HG03045 (cell line): ENCODE results near the gene CALCR.

ENCODE experiments used
- ATAC-seq: cut with Tn5 transposase; IDR thresholded peaks from one replicate; pipeline ENCODE4 v1.9.1; 2021; ENCODE audit warnings: mild to moderate bottlenecking, moderate library complexity; ENCODE audit not compliant: unreplicated experiment

The CALCR gene

DNA sequence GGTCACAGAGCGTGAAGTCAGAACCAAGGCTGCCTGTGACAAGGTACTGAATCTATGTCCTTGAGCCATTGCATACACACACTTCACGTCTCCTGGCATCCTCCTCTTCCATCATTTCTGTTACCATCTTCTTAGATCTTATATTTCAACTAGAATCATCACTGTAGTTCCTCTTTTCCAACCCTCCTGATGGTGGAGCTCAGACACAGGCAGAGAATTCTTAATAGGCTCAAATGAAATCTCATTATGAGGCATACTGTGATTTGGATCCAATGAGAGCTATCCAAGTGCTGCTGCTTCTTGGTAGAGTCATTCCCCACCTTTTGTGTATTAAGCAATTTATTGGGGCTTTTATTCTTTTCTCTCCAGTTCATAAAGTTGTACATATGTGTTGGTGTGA, 113.2 kb downstream of the CALCR start:
- ATAC-seq: no peak

DNA sequence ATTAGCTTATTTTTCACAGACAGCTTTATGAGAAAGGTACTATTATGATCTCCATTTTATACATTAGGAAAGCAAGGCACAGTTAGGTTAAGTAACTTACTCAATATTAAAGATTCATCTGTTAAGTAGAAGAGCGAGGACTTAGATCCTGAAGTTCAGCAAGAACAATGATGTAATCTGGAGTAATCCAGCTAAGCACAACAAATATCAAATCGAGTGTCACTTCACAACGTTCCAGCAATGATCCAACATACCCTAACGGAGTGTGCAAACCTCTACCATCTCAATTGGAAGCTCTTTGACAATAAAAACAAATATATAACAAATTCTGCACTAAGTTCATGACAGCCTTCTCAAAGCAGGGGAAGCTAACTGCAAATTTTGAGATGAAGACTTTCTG, 121.3 kb downstream of the CALCR start:
- ATAC-seq: no peak

DNA sequence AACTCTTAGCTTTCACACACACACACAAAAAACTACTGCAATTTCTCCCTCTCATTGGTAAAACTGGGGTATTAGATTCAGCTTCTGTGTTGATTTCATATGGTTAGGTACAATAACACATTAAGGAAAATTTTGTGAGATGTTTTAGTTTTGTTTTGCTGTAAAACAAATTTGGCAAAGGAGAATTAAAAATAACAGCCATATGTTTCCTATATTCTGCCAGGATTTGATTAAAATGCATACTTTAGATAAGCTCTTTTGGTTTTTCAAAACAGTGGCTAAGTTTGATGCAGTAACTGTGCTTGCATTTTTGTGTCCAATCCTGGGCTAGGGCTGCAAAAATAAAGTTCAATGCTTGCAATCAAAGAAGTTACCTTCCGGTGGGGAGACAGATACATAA, 126.3 kb downstream of the CALCR start:
- no peak for ATAC-seq

DNA sequence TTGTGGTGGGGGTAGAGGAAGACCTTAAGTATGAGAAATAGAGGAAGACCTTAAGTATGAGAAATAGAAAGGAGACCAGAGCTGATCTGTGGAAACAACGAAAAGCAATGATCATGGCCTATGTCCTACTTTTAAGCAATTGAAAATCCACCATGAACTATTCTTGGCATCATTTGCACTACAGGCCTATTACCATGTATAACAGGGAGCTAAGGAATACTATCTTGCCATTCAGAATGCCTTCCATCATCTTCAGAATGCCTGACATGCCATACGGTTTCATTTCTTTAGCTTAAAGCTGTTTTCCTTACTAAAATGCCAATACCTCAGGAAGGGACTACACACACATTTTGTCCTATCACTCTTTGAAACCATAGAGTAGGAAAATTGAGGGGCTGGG, 127.0 kb downstream of the CALCR start:
- ATAC-seq: no peak

DNA sequence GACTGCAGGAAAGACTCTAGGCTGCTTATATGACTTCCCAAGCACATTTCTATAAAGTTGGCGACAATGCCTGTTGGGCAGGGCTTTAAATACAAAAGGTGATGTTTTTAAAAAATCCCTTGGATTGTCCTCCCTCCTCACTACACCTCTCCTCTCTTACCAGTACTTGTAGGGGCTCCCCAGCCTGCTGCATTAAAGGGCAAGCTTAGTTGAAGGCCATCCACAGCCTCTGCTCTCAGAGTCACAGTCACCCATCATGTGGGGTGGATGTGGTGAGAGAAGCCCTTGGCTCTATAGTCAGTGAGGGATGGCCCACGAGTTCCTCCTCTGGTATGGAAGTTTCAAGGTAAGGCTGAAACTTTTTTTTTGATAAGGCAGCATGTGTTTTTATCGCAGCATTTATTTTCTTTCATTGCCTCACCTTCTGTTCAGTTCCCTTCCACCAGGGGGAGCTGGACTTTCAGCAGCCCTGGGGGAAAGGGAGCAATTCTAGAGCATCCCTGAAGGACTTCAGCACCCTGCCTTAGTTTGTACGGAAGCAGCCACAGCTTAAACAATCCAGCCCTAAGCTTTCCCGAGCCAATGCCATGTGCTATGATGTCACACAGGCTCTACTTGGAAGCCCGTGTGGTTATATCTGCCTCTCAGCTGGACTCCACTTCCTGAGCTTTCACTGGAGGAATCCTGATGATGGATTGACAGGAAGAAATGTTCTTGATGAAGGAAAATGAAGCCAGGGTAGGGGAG, 131.9 kb downstream of the CALCR start:
- ATAC-seq: peak; percentile 82

DNA sequence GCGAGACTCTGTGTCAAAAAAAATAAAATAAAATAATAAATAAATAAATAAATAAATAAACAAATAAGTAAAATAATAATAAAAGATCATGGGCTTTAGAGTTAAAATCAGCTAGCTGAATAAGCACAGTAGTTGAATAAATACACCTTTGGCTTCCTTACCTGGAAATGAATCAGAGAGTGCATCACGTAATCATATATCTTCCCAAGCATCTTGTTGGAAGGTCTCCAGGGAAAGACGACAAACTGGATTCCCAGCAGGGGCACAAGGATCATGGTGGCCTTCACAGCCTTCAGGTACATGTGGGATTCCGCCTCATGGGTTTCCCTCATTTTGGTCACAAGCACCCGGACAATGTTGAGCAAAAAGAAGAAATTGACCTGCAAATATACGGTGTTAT, 138.7 kb downstream of the CALCR start:
- ATAC-seq: no peak

DNA sequence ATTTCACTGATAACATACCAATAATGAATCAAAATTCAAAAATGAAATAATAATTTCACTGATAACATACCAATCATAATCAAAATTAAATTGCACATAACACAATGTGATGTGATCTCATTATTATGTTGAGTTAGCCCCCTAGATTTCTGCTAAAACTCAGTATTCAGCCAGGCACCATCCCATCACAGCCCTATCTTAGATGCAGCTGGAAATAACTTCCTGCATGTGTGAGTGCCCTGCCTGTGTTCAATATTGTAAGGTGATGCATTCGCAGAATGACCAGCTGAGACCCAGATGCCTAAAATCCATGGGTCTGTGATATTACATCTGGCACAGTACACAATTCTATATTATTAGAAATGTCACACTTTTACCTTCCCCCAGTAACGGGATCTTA, 142.4 kb downstream of the CALCR start:
- no peak for ATAC-seq

DNA sequence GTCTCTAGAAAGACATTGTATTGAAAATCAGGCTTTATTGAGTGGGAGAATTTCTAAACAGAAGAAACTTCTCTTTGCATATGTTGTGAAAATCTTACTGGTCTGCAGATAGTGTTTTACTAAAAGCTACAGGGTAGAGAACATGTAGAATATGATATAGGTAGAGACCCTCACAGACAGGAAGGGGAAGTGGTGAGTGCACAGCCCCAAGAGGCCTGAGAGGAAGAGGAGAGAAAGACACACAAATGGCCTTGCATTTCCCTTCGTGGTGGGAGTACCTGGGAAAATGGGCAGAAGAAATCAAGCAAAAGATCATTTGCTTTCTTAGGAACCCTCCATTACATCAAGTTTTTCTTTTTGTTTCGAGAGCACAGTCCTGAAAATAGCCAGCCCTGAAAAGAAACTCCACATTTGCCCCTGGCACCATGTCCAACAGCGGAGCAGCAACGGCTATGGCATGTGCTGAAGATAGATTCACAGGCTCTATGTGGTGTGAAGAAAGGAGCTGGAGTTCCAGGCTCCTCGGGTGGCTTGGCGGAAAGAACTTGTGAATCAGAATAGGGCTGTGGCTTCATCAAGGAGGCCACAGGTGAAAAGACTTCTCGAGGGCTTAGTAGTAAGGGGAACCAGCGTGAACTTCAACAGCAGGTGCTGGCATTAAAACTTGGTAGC, 143.5 kb downstream of the CALCR start:
- no peak for ATAC-seq

DNA sequence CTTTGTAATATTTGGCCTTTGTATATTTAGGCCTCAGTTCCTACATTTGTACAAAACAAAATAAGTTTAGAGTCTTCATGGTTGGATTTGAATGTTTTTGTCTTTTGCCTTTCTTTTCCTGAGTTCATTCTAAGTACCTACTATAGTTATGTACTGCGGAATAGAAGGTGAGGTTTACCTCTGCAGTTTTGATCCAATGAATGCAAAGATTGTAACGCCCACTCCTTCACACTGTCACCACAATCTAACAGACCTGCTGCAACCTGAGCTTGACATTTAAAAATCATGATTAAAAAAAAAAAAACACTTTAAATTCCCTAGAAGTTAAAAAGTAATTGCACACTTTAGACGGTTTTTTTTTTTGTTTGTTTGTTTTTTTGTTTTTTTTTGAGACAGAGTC, 145.0 kb downstream of the CALCR start:
- ATAC-seq: no peak

DNA sequence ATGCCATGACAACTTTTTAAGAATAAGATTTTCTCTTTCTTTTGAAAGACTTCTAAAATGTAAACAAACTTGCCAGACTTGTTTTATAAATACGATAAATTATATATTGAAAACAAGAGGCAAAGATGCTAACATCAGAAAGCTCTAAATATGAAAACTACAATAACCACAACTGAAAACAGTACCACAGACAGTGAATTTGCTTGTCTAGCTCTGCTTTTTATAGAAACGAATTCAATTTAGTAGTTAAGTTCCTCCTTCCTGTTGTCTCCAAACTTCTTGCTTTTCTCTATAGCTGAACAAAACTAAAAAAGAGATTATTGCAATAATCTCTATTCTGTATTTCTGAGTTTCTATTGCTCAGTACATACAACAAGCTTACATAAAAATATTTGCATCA, 147.4 kb downstream of the CALCR start:
- ATAC-seq: no peak

DNA sequence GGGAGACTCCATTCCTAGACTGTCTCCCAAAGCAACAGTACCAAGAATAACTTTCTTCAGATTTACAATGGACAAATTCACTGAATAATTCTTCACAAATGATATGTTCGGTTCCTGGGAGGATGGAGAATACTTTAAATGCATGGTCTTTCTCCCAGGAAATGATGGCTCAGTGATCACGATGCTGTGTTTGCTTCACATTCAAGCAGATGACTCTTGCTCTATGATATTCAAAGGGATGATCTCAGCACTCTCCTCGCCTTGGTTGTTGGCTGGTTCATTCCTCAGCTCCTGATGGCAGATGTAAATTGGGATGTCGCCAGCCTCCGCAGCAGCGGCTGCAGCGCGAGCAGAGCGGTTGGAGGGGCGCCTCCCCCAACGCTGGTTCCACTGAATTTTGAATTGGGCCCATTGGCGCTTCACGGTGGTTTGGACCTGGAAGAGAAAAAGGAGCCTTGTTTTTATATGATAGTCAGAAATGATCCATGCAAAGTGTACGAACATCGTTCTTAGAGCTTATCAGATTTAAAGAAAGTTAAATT, 148.3 kb downstream of the CALCR start:
- ATAC-seq: no peak

DNA sequence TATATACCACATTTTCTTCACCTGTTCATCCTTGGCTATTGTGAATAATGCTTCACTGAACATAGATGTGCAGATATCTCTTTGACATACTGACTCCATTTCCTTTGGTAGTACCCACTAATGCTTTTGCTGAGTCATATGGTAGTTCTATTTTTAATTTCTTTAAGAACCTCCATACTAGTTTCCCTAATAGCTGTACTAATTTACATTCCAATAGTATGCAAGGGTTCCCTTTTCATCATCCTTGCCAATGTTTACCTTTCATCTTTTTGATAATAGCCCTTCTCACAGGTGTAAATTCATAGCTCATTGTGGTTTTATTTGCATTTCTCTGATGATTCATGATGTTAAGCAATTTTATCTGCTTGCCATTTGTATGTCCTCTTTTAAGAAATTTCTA, 159.9 kb downstream of the CALCR start:
- no peak for ATAC-seq

DNA sequence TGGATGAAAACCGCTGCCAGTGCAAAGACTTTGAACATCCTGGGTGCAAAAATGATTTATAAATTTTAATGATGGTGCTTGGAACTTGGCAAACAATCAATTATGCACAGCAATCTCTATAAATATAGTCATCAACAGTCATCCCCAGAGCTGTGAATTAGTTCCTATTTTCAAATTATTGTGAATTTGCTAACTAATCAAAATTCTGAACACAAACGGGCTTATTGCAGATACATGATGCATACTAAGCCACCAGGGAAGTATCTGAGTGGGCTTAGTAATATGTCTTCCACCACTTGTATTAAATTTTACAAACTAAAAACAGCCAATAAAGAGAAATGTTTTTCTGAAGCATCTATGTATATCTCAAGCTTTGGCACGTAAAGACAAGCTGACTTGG, 165.2 kb downstream of the CALCR start:
- no peak for ATAC-seq

DNA sequence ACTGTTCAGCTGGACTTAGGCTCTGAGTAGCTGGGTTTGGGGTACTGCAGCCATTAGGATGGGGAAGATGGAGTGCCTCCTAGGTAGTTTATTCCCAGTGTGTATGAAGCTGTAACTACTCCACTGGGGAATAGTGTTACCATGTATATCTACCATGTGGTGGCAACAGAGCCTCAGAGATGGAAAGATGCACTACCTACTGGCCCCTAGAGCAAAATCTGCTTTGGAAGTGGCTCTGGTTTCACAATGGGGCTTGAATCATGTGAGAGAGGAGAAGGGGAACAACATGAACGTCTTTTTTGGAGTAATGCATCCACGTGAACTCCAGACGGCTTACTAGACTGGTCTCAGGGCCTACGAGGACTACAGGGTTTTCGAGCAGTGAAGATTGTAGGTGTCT, 167.3 kb downstream of the CALCR start:
- ATAC-seq: no peak

DNA sequence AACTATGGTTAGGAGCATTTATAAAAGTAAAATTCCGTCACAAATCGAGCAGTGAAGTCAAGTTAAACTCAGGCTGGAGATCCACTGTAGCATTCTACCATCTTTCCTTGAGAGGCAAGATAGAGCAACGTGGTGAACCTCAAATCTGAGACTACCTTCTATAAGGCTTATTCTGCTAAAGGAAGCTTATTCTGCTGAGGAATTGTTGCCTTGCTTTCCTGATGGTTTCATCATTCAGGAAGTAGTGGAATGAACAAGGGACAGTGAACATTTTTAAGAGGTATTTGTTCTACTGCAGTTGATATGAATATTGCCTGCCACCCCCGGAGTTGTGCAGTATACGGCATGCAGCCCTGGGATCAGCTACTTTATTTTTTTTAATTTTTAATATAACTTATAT, 171.6 kb downstream of the CALCR start:
- no peak for ATAC-seq

DNA sequence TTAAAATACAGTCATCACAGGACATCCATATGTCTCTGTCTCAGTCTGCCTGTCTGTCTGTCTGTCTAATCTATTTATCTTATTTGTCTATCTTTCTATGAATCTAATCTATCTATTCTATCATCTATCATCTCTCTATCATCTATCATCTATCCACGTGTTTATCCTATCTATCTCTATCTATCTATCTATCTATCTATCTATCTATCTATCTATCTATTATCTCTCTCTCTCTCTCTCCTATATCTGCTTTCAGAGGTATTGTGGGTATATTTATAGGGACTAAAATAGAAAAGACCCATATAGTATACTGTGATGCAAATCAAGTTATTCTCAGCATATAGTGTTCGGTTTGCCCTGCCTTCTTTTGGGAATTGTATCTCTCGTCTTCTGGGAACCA, 174.9 kb downstream of the CALCR start:
- ATAC-seq: no peak

DNA sequence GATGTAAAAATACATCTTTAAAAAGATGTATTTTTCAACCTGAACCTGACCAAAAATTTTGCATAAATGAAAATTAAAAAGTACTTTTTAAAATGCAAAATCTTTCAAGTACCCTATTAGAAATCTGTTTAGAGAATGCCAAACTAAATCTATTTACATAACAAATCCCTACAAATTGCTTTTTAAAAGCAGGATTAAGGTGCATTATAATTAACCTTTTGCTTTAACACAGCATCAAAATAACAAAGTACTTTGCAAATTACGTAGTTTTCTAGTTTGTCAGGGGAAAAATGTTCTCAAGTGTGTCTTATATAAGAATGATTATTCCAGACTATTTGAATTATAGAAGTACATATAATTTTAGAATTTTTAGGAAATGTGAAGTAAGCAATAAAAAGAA, 181.5 kb downstream of the CALCR start:
- no peak for ATAC-seq

DNA sequence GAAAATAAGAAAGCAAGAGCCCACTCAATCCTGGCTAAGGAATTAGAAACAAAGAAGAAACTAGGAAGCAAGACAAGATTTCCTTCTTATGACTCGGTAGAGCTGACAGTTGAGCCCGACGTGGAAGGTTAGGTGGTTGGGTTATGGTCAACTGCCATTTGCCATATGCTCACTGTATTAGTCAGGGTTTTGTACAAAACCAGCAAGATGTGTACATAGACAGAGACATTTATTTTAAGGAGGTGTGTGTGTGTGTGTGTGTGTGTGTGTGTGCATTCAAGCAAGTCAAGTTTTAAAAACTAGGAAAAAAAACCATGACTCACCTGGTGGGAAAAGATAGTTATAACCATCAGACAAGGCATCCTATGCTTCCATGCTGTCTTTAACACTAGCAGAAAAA, 183.9 kb downstream of the CALCR start:
- no peak for ATAC-seq

DNA sequence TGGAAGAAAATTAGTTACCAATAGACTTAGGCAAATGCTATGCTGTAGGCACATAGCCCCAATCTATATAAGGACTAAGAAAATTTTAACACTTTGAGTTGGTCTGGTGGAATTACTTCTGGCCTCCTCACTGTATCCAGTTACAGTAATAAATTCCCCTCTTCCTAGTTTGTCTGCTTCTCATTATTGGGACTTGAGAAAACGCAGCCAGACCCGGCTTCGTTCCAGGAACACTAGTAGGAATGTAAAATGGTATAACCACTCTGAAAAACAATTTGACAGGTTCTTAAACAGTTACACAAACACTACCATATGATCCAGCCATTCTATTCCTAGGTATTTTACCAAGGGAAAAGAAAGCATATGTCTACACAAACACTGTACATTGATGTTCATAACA, 192.2 kb downstream of the CALCR start:
- ATAC-seq: no peak

DNA sequence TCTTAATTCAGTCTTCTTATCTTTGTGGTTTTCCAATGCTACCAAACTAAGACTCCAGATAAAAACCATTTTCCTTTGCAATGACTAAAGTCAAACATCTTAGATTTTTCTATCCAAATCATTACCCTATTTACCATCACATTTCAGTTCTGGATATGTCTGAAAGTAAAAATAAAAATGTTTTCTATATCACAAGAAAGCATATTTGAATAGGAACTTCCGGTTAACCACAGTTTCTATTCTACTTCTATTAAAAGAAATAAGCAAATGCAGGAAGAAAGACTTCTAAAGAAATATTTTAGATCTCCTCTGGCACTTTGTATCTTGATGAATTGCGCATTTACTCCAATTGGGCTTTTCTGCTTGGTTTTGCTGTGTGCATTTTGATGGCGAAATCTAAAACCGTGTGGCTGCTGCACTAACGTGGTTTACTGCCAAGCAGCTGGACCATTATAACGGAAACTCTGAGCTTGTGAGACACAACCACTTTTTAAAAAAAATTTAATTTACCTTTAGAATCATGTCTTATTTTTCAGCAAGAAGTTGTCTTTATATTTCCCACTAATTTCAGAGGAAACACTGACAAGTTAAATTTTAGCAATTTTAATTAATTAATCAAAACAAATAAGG, 196.3 kb downstream of the CALCR start:
- ATAC-seq: peak; percentile 54

DNA sequence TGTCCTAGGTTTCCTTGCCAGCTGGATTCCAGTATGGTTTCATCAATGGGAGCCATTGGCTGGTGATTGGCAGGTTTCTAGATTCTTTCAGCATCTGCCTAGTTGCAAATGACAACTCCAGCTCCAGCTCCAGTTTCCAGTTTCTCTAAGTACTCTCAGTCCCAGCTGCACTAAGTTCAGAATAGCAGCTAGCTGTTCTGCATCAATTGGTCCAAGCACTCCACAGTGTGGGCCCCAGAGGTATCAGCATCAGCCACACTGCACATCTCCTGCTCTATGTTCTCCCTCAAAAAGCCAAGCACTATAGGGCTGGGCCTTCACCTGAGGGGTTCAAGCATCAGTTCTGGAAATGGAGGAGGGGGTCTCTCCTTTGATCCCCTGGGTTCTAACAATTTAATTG, 198.9 kb downstream of the CALCR start:
- peak; percentile 46 for ATAC-seq
